SH-SY5Y (cell line): ENCODE results near the gene PNPO.

Experiments
- GATA2 ChIP-seq: IDR thresholded peaks from 2 replicates; pipeline ENCODE4 v1.6.1; 2011; ENCODE audit warnings: mild to moderate bottlenecking, low read depth, low read length
- GATA3 ChIP-seq: IDR thresholded peaks from 2 replicates; pipeline ENCODE4 v1.6.1; 2011; ENCODE audit warnings: low read depth, mild to moderate bottlenecking, low read length, moderate library complexity

DNA sequence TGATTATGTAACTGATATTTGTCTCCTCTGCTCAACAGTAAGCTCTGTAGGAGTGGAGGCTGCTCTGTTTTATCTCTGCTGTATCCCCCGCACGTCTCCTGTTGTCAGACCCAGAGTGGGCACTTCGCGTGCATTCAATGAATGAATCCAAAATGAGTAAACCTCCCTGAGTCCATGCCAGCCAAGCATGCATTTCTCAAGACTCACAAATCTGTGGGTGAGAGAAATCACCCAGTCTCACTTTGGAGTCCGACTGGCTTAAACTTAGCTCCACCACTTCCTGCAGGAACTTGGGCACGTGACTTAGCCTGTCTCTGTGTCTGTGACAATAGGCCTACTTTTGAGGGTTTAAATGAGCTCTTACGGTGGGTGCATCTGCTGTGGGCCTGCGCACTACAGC, 3.7 kb downstream of the PNPO start:
- TF ChIP-seq GATA3 (no peak), GATA2 (no peak)
